Tibial nerve (tissue), 4 donors: Measurements from ENCODE around the gene FASN. TPM values are rescaled to one million over a fixed set of nuclear protein-coding genes. Genes with fewer than 3 reads are reported as not detected.
A peak's percentile ranks its signal among the peaks of the same experiment; 100 is the strongest.

Source experiments
- DNase-seq, 2 donors: peaks; one replicate each; pipeline ENCODE4 v3.0.0-alpha.2; 2019; ENCODE audit warnings: low spot score in 2 of 2
- H3K27ac ChIP-seq, 4 donors: fragments of 200-600 bp; sonication (generic) in 3 of 4; one replicate each; pipeline ENCODE4 v1.5.1; 2017 to 2019; ENCODE audit warnings: mild to moderate bottlenecking in 1 of 4
- H3K27me3 ChIP-seq, 2 donors: fragments of 200-600 bp; sonication (generic) in 1 of 2; one replicate each; pipeline versions ENCODE4 v1.5.1 to v1.6.0; 2017 to 2019
- H3K36me3 ChIP-seq, 3 donors: fragments of 200-600 bp; sonication (generic); one replicate each; pipeline ENCODE4 v1.5.1; 2018 to 2019
- H3K4me1 ChIP-seq, 4 donors: fragments of 200-600 bp; sonication (generic) in 3 of 4; one replicate each; pipeline ENCODE4 v1.5.1; 2017 to 2019
- H3K4me3 ChIP-seq, 4 donors: fragments of 200-600 bp; sonication (generic) in 3 of 4; one replicate each; pipeline ENCODE4 v1.5.1; 2017 to 2019; ENCODE audit warnings: mild to moderate bottlenecking in 1 of 4, moderate library complexity in 1 of 4
- H3K9me3 ChIP-seq, 4 donors: fragments of 200-600 bp; sonication (generic) in 3 of 4; one replicate each; pipeline ENCODE4 v1.5.1; 2017 to 2019
- EP300 ChIP-seq, 2 donors: sonication (generic); formaldehyde crosslinking; IDR thresholded peaks; one replicate each; pipeline ENCODE4 v1.6.1; 2017; ENCODE audit warnings: antibody characterized with exemption in 2 of 2, mild to moderate bottlenecking in 1 of 2
- POLR2A ChIP-seq, 2 donors: fragments of 450-650 bp; IDR thresholded peaks; one replicate each; pipeline ENCODE4 v1.6.1; 2017; ENCODE audit warnings: antibody characterized with exemption in 2 of 2, mild to moderate bottlenecking in 2 of 2, moderate library complexity in 2 of 2
- WGBS, 2 donors: methylation state at CpG; one replicate each; pipeline ENCODE4 v1.1.5; 2018; 5-methylcytosine and 5-hydroxymethylcytosine counted together
- total RNA-seq, 4 donors: library from RNA; depleted of rRNA; stranded (reverse); fragments of >200 nt; gene quantifications; one replicate each; pipeline ENCODE4 v1.1.0, GENCODE V29; 2016
- TF ChIP-seq, protein P1 (sequence below), 5 experiments: fragments of 200-600 bp in 3 of 5; fragments of 450-650 bp in 2 of 5; sonication (generic) in 3 of 5; IDR thresholded peaks; one replicate each; pipeline ENCODE4 v1.5.1; 2016 to 2019; ENCODE audit warnings: antibody characterized with exemption in 5 of 5, mild to moderate bottlenecking in 3 of 5, moderate library complexity in 2 of 5

Gene FASN
- total RNA-seq, 4 donors from 2014 or later, result 129 to 319 (median 160) TPM

DNA sequence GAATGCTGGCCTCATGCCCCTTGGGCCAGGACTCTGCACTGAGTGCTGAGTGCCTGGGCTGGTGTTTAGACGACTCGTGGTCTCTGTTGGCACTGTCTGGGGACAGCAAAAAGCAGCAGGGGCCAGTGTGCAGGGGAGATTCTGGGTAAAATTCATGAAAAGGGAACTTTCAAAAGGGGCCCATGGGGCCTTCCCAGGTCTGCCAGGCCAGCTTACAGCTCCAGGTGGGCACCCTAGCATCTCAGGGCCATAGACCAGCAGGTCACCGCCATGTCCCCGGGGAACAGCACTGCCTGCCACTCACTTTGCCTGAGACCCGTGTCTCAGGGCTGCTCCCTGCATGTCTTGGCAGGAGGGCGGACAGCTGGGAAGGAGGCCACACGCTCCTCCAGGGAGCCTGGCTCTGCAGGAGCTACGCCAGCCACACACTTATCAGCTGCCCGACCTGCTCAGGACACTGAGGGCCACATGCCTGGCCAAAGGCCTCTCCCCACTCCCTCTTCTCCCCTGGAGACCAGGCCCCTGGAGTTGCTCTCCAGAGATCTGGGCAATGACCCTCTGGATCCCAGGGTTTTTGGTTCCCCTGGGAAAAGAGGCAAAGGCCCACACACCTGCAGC, 8.8 kb upstream of the FASN start:
- peak overlapping the region; percentile 48 to 98 (median 76) for H3K27ac ChIP-seq
- peak overlapping the region in 2 of 4 donors; percentile 13 to 33 for H3K4me3 ChIP-seq
- TF ChIP-seq POLR2A (IDR thresholded peaks at IDR 0.05) (no peak), EP300 (IDR thresholded peaks at IDR 0.05) (no peak)
- TF ChIP-seq, protein P1, sequence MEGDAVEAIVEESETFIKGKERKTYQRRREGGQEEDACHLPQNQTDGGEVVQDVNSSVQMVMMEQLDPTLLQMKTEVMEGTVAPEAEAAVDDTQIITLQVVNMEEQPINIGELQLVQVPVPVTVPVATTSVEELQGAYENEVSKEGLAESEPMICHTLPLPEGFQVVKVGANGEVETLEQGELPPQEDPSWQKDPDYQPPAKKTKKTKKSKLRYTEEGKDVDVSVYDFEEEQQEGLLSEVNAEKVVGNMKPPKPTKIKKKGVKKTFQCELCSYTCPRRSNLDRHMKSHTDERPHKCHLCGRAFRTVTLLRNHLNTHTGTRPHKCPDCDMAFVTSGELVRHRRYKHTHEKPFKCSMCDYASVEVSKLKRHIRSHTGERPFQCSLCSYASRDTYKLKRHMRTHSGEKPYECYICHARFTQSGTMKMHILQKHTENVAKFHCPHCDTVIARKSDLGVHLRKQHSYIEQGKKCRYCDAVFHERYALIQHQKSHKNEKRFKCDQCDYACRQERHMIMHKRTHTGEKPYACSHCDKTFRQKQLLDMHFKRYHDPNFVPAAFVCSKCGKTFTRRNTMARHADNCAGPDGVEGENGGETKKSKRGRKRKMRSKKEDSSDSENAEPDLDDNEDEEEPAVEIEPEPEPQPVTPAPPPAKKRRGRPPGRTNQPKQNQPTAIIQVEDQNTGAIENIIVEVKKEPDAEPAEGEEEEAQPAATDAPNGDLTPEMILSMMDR (IDR thresholded peaks at IDR 0.05), result no peak
- no peaks in the 10 kb centered on the region for H3K27me3 ChIP-seq
- H3K36me3 ChIP-seq, result peaks cover 0 to 6% (median 0%) of the 10 kb centered on the region in 3 donors
- H3K4me1 ChIP-seq, result peaks cover 0 to 60% (median 37%) of the 10 kb centered on the region in 4 donors
- no peaks in the 10 kb centered on the region for H3K9me3 ChIP-seq
- DNase-seq, result no peak
- 56 to 75% methylated on average over 5 to 9 of the region's 9 CpGs for WGBS, 2 donors

DNA sequence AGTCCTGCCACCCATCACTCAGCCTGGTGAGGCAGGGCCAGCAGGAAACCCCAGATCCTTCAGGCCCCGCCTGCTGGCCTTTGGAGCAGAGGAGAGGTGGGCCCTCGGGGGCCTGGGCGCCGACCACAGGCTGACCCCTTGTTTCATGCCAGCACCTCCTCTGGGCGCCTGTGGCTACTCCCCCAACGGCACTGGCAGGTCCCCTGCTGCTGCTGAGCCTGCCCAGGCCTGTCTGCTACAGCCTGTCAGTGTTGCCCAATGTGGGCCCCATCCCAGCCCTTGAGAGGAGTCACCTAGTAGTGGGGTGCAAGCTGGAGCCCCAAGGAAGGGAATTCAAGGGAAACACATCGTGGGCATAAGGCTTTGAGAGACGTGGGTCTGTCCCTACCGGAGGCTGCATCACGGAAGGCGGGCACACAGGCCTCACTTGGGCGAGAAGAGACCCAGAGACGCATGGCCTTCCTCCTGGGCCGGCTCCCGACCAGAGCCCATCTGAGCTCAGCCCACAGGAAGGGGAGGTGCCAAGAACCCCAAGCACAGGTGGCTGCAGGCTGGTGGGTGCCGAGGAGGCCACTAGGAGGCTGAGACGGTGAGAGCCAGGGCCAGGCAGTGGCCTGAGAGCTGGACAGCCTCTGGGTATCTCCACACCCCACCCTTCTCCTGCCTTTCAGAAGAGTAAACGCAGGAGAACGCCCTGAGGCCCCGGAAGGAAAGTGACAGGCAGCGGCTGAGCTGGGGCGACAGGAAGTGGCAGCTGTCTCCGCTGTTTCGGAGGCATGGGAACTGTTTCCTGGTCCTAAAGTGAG, 8.0 kb upstream of the FASN start:
- 30 to 33% methylated on average over 17 to 21 of the region's 24 CpGs for WGBS, 2 donors
- Histone ChIP-seq H3K4me3 (peak overlapping the region in 2 of 4 donors; percentile 13 to 33), H3K36me3 (no peaks in the 10 kb centered on the region), H3K27me3 (no peaks in the 10 kb centered on the region), H3K27ac (peak overlapping the region; percentile 48 to 98 (median 76)), H3K4me1 (peaks cover 0 to 67% (median 40%) of the 10 kb centered on the region in 4 donors), H3K9me3 (no peaks in the 10 kb centered on the region)
- no peak for DNase-seq
- TF ChIP-seq EP300 (IDR thresholded peaks at IDR 0.05) (no peak), POLR2A (IDR thresholded peaks at IDR 0.05) (peak in 1 of 2 donors; percentile 4)
- TF ChIP-seq, protein P1 (IDR thresholded peaks at IDR 0.05), result peak in 2 of 5 experiments; percentile 13 to 46

DNA sequence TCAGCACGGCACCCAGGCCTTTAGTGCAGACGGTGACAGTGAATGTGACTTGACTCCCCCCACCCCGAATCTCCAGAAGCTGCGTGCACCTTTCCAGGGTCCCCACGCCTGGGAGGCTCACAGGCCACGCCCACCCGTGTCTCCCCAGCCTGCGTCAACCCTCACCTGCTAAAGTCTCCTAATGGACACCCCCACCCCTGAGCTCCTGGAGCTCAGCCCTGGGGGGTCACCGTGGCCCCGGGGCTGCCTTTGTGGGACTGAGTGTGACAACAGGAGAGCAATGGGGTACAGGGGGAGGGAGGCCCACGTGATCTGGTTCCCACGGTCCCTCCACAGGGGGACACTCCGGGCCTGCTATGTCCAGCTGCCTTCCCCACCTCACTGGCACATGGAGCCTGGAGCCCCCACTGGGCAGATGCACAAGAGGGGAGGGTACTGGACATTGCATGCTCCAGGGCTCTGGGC, 7.4 kb upstream of the FASN start:
- WGBS, 2 donors, result 81 to 90% methylated on average over 13 of the region's 13 CpGs
- no peak for DNase-seq
- Histone ChIP-seq H3K4me3 (peak overlapping the region in 1 of 4 donors; percentile 33), H3K27ac (peak overlapping the region in 3 of 4 donors; percentile 85 to 98 (median 86)), H3K4me1 (peaks cover 0 to 73% (median 41%) of the 10 kb centered on the region in 4 donors), H3K27me3 (no peaks in the 10 kb centered on the region), H3K9me3 (no peaks in the 10 kb centered on the region), H3K36me3 (no peaks in the 10 kb centered on the region)
- TF ChIP-seq, protein P1 (IDR thresholded peaks at IDR 0.05), result no peak
- TF ChIP-seq POLR2A (IDR thresholded peaks at IDR 0.05), result no peak
- no peak for TF ChIP-seq EP300 (IDR thresholded peaks at IDR 0.05)

DNA sequence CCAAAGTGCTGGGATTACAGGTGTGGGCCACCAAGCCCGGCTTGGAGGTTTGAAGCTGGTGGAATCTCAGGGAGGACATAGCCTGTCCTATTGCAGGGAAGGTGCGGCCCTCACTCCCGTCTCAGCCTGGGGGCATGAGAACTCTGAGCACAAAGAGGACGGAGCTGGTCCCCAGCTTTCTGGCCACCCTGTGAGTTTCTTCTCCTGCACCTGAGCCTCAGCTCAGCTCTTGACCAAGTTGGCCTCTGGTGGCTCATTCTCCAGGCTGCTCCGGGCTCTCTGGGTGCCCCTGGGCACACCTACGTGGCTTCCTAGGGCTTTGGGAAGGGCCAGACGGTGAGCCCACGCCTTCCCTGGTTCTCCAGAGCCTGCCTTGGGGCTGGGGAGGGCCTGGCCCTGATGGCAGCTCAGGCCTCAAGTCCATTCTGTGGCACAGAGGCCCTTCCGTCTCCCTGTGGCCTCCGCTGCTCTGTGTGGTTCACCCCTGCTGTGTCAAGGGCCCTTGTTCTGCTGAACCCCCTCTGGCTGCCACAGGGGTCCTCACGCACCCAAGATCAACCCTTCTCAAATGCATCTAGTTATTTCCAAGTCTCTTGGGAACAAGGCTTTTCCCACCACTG, 6.9 kb upstream of the FASN start:
- Histone ChIP-seq H3K4me3 (no peak overlapping the region), H3K27me3 (no peaks in the 10 kb centered on the region), H3K36me3 (no peaks in the 10 kb centered on the region), H3K9me3 (no peaks in the 10 kb centered on the region), H3K4me1 (peaks cover 0 to 78% (median 44%) of the 10 kb centered on the region in 4 donors), H3K27ac (peak overlapping the region; percentile 72 to 98 (median 80))
- 77 to 99% methylated on average over 3 to 10 of the region's 11 CpGs for WGBS, 2 donors
- TF ChIP-seq, protein P1 (IDR thresholded peaks at IDR 0.05), result no peak
- TF ChIP-seq EP300 (IDR thresholded peaks at IDR 0.05) (no peak), POLR2A (IDR thresholded peaks at IDR 0.05) (no peak)
- DNase-seq, result no peak
